Fibroblast of upper back skin (primary cell): Measurements from ENCODE around the gene SNX15.
A peak's percentile ranks its signal among the peaks of the same experiment; 100 is the strongest.
"Not testable (repeated sequence)": the region's sequence is repeated elsewhere in the genome, so short reads cannot be mapped to it uniquely, and the experiment has no call there.

Experiments
- DNase-seq: peaks from one replicate; pipeline ENCODE4 v3.0.0-alpha.2; 2013

SNX15 gene

GRCh38 chr11:65017937-65018336 is 9.3 kb upstream of the SNX15 start:
- DNase-seq, result no peak

GRCh38 chr11:65019824-65020223 is 7.4 kb upstream of the SNX15 start:
- DNase-seq, result no peak

GRCh38 chr11:65021003-65021402 is 6.2 kb upstream of the SNX15 start:
- DNase-seq, result no peak

GRCh38 chr11:65021509-65021908 is 5.7 kb upstream of the SNX15 start:
- no peak for DNase-seq

GRCh38 chr11:65023502-65023901 is 3.7 kb upstream of the SNX15 start:
- not testable (repeated sequence) for DNase-seq

GRCh38 chr11:65026810-65027209 is 429 bp upstream of the SNX15 start:
- no peak for DNase-seq

GRCh38 chr11:65032216-65032615 is 5.0 kb downstream of the SNX15 start:
- DNase-seq, result no peak

- DNase-seq, result no peak
These were observed 7.2 kb downstream of the SNX15 start for GRCh38 chr11:65034423-65034822.

- DNase-seq, result no peak
These were observed 8.3 kb downstream of the SNX15 start for GRCh38 chr11:65035579-65035978.

- no peak for DNase-seq
These were observed 9.7 kb downstream of the SNX15 start for GRCh38 chr11:65036931-65037330.

GRCh38 chr11:65040520-65040846 is 13.2 kb downstream of the SNX15 start:
- no peak for DNase-seq

GRCh38 chr11:65040847-65041622 is 13.8 kb downstream of the SNX15 start, which contains the start of gene SAC3D1:
SAC3D1 (plus strand) TSS chr11:65041210; CDS start chr11:65041293, 83 bp downstream.
- DNase-seq, result peak; percentile 92

- DNase-seq, result no peak
These were observed 15.7 kb downstream of the SNX15 start for GRCh38 chr11:65042891-65043290.

GRCh38 chr11:65043881-65044501 is 16.8 kb downstream of the SNX15 start:
- DNase-seq, result peak; percentile 32

- no peak for DNase-seq
These were observed 17.8 kb downstream of the SNX15 start for GRCh38 chr11:65045061-65045460.

- DNase-seq, result no peak
These were observed 18.5 kb downstream of the SNX15 start for GRCh38 chr11:65045728-65046127.

GRCh38 chr11:65047581-65048422 is 20.6 kb downstream of the SNX15 start:
- DNase-seq, result no peak

GRCh38 chr11:65051398-65051858 is 24.2 kb downstream of the SNX15 start:
- no peak for DNase-seq

- no peak for DNase-seq
These were observed 26.7 kb downstream of the SNX15 start for GRCh38 chr11:65053827-65054508.

GRCh38 chr11:65055538-65055937 is 28.3 kb downstream of the SNX15 start:
- no peak for DNase-seq

GRCh38 chr11:65056999-65057398 is 29.8 kb downstream of the SNX15 start:
- no peak for DNase-seq

- no peak for DNase-seq
These were observed 30.3 kb downstream of the SNX15 start for GRCh38 chr11:65057526-65057925.

- no peak for DNase-seq
These were observed 30.8 kb downstream of the SNX15 start for GRCh38 chr11:65058012-65058411.
